Ovary (tissue), 9 donors: ENCODE results near the gene STX1A. TPM values are rescaled to one million over a fixed set of nuclear protein-coding genes. Genes with fewer than 3 reads are reported as not detected.

ENCODE experiments used
- DNase-seq, 5 donors: peaks; one replicate each; pipeline ENCODE4 v3.0.0-alpha.2; 2019 to 2020
- H3K27ac ChIP-seq, 2 donors: fragments of 200-600 bp; one replicate each; pipeline versions ENCODE4 v1.5.1 to v1.8.0; 2019 to 2022
- H3K27me3 ChIP-seq: fragments of 200-600 bp; one replicate; pipeline ENCODE4 v1.8.0; 2022
- H3K36me3 ChIP-seq: fragments of 200-600 bp; sonication (generic); one replicate; pipeline ENCODE4 v1.5.1; 2019
- H3K4me1 ChIP-seq: one replicate; pipeline ENCODE4 v1.8.1; 2013; ENCODE audit warnings: mild to moderate bottlenecking, moderate library complexity; ENCODE audit not compliant: insufficient read depth
- H3K4me3 ChIP-seq: fragments of 200-600 bp; sonication (generic); one replicate; pipeline ENCODE4 v1.5.1; 2017
- H3K9me3 ChIP-seq, 2 donors: fragments of 200-600 bp in 1 of 2; sonication (generic) in 1 of 2; one replicate each; pipeline versions ENCODE4 v1.5.1 to v1.8.1; 2013 to 2019; ENCODE audit warnings: mild to moderate bottlenecking in 1 of 2, moderate library complexity in 1 of 2
- EP300 ChIP-seq: sonication (generic); formaldehyde crosslinking; IDR thresholded peaks from one replicate; pipeline ENCODE4 v1.6.1; 2017; ENCODE audit warnings: antibody characterized with exemption
- POLR2A ChIP-seq: fragments of 450-650 bp; IDR thresholded peaks from one replicate; pipeline ENCODE4 v1.6.1; 2017; ENCODE audit warnings: antibody characterized with exemption, mild to moderate bottlenecking, moderate library complexity
- WGBS, 3 donors: extraction: QIAGEN DNeasy Blood & Tissue Kit in 1 of 3; methylation state at CpG; one replicate each; pipeline versions ENCODE4 v1.1.5 to v1.1.7; 2013 to 2017; 5-methylcytosine and 5-hydroxymethylcytosine counted together
- intact Hi-C, 4 donors: fragments of 100-400 bp; cut with DNase I; formaldehyde crosslinking; loops; one replicate each; pipeline versions ENCODE4 v1.11.0 to v1.15.1; 2022 to 2023
- polyA plus RNA-seq, 2 donors: library from polyadenylated mRNA; stranded (reverse); fragments of 200-250 nt in 1 of 2; fragments of 350-450 nt in 1 of 2; fragmentation: Illumina TruSeq in 1 of 2; extraction: RNeasy Lipid Tissue Mini Kit (QIAGEN cat#74804) in 1 of 2; gene quantifications; one replicate each; pipeline ENCODE4 v1.2.3, GENCODE V29; 2013 to 2014
- total RNA-seq, 7 donors: library from RNA; depleted of rRNA in 2 of 7; stranded (reverse); fragments of >200 nt in 2 of 7; fragmentation: NEBNext Ultra II Directional in 3 of 7; extraction: Animal tissue kit (Norgen Biotek cat#: 25700) in 3 of 7; gene quantifications; one replicate each; pipeline versions ENCODE4 v1.1.0 to v1.2.4, GENCODE V29; 2016 to 2023
- TF ChIP-seq, protein P1 (sequence below), 3 donors: fragments of 450-650 bp in 2 of 3; fragments of 200-600 bp in 1 of 3; IDR thresholded peaks; one replicate each; pipeline versions ENCODE4 v1.5.1 to v1.8.0; 2016 to 2022; ENCODE audit warnings: antibody characterized with exemption in 3 of 3, mild to moderate bottlenecking in 1 of 3
- donor health status: DM: no; HTN: no; CAD: no; lungs with moderate emphysema.
- donor health status: DM: no; HTN: no; CAD: no.
- donor health status: Bipolar disorder and iron deficiency.
- donor health status: DM: yes; HTN: yes; CAD: no.
- donor health status: DM: no; HTN: no; CAD: no.
- donor health status: DM: yes; HTN: yes; CAD: no.

STX1A gene
- total and polyA plus RNA-seq, 9 donors: 1.6 to 11.3 (median 6.4) TPM

- H3K4me1 ChIP-seq: peaks cover 12% of the 10 kb centered on the region
- 56 to 64% (median 60%) methylated on average over 13 of the region's 13 CpGs for WGBS, 3 donors
- H3K9me3 ChIP-seq: no peaks in the 10 kb centered on the region
- no peak for TF ChIP-seq EP300
- TF ChIP-seq, protein P1, sequence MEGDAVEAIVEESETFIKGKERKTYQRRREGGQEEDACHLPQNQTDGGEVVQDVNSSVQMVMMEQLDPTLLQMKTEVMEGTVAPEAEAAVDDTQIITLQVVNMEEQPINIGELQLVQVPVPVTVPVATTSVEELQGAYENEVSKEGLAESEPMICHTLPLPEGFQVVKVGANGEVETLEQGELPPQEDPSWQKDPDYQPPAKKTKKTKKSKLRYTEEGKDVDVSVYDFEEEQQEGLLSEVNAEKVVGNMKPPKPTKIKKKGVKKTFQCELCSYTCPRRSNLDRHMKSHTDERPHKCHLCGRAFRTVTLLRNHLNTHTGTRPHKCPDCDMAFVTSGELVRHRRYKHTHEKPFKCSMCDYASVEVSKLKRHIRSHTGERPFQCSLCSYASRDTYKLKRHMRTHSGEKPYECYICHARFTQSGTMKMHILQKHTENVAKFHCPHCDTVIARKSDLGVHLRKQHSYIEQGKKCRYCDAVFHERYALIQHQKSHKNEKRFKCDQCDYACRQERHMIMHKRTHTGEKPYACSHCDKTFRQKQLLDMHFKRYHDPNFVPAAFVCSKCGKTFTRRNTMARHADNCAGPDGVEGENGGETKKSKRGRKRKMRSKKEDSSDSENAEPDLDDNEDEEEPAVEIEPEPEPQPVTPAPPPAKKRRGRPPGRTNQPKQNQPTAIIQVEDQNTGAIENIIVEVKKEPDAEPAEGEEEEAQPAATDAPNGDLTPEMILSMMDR (IDR thresholded peaks at IDR 0.05): no peak
- TF ChIP-seq POLR2A: no peak
- no peak overlapping the region for H3K4me3 ChIP-seq
- H3K27me3 ChIP-seq: no peaks in the 10 kb centered on the region
- no peaks in the 10 kb centered on the region for H3K36me3 ChIP-seq
- DNase-seq: peak in 2 of 5 donors; percentile 40 to 62
- intact Hi-C loops: no loop called here
- no peak overlapping the region for H3K27ac ChIP-seq
Measured at GRCh38 chr7:73701357-73701995, 18.0 kb downstream of the STX1A start.

GRCh38 chr7:73700581-73701134 is 18.8 kb downstream of the STX1A start:
- Histone ChIP-seq H3K9me3 (no peaks in the 10 kb centered on the region), H3K36me3 (no peaks in the 10 kb centered on the region), H3K4me3 (no peak overlapping the region), H3K27ac (no peak overlapping the region), H3K27me3 (no peaks in the 10 kb centered on the region), H3K4me1 (peaks cover 12% of the 10 kb centered on the region)
- intact Hi-C loops: no loop called here
- no peak for DNase-seq
- TF ChIP-seq POLR2A (no peak), EP300 (no peak)
- TF ChIP-seq, protein P1 (IDR thresholded peaks at IDR 0.05): no peak
- 80 to 81% (median 80%) methylated on average over 15 of the region's 15 CpGs for WGBS, 3 donors

GRCh38 chr7:73700069-73700423 is 19.4 kb downstream of the STX1A start:
- TF ChIP-seq EP300: no peak
- no peak for TF ChIP-seq POLR2A
- TF ChIP-seq, protein P1 (IDR thresholded peaks at IDR 0.05): no peak
- no peaks in the 10 kb centered on the region for H3K27me3 ChIP-seq
- H3K4me3 ChIP-seq: no peak overlapping the region
- 80 to 89% (median 80%) methylated on average over 14 of the region's 14 CpGs for WGBS, 3 donors
- no peak overlapping the region for H3K27ac ChIP-seq
- DNase-seq: no peak
- H3K9me3 ChIP-seq: no peaks in the 10 kb centered on the region
- peaks cover 12% of the 10 kb centered on the region for H3K4me1 ChIP-seq
- H3K36me3 ChIP-seq: no peaks in the 10 kb centered on the region
- intact Hi-C loops: no loop called here

DNA sequence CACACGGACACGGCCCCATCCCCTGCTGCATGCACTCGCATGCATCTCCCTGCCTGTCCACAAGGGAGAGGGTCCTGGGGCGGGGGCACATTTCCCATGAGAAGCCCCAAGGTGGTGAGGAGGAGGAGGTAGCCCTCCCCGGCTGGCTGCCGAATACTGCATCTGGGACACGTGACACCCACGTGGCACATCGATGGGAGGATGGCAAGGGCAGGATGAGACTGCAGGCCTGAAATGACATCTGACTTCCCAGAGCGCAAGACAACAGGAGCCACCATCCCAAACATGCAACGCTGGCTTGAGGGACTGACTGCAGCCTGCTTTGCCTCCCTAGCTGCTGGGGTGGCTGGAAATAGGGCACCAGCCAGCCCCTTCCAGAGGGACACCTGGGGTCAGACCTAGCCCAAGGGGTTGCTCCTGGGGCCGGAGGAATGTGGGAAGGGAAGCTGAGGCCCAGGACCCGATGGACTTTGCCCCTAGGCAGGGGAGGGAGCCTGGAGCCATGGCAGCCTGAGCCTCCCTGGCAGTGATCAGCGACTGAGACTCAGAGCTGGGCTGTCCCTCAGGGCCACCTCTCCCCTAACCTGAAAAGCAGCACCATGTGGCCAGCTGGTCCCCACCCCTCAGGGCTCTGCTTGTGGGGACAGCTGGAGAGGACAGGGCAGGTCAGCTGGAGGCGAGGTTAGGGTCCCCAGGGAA is 19.9 kb downstream of the STX1A start:
- no peak for DNase-seq
- no peaks in the 10 kb centered on the region for H3K36me3 ChIP-seq
- no peaks in the 10 kb centered on the region for H3K9me3 ChIP-seq
- no peak overlapping the region for H3K4me3 ChIP-seq
- H3K27ac ChIP-seq: no peak overlapping the region
- peaks cover 9% of the 10 kb centered on the region for H3K4me1 ChIP-seq
- WGBS, 3 donors: 68 to 78% (median 71%) methylated on average over 15 of the region's 15 CpGs
- H3K27me3 ChIP-seq: no peaks in the 10 kb centered on the region
- intact Hi-C loops: no loop called here
- TF ChIP-seq, protein P1 (IDR thresholded peaks at IDR 0.05): no peak
- TF ChIP-seq POLR2A (no peak), EP300 (no peak)
